ENCODE data around the gene AGBL1.

The AGBL1 gene

DNA sequence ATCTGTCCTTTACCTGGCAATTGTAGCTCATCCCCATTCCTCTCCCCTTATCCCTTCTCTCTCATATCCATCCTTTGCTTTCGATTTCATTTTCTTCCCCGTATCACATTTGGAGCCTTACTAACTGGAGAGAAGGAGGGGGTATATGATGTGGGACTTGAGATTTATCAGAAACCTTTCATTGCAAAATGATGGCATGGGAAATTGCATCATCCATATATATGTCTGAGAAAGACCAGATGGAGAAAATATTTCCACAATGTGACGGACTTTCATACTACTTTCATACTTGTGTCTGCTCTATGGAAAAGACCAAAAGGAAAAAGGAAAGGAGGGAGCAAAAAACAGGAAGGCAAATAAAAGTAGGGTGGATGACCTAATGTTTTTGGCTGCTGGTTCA lies 675.2 kb downstream of the AGBL1 start:
- FAIRE-seq = no peak

DNA sequence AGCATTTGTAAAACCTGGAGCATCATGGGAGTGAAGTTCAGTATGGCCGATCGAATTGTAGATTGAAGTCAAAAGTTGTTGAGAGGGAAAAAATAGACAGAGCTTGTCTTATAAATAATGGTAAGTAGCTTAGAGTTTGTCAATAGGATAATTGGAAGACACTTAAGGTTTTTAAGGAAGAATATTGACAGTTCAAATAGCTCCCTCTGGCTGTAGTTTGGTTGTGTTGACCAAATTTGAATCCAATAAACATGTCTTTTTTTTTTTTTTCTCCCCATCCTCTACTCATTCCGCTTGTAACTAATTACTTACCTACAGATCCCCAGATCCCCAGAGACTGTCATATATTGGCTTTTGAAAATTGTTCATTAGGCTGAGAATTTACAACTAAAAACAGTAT lies 677.0 kb downstream of the AGBL1 start:
- no peak for FAIRE-seq

DNA sequence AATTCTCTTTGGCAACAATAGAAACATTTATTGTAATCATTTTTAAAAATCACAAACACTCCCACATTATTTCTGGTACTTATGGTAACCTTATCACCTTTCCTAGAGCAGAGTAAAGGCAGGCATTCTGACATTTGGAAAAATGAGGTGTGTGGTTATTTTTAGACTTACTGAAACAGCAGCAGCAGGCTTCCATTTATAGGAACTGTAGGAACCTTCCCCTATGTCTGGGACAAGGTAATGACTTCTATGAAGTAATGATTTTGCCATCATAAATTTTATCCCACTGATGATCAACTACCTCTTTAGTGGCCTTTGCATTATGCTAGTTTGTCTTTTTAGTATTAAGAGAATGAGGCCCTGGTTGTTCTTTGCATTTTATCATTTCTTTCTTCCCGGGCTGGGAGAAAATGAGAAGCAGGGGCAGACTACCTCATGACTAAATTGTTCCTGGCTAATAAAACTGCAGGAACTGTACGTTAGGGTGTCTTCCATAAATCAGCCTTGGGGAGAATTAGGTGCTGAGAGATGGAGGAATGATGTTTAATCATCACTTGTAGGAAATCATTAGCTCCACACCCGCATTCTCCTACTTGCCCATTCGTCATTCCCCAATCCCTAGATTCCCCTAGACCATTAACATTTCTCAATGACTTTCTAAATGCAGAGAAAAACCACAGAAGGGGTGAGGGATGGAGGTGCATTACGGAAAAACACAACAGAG lies 680.3 kb downstream of the AGBL1 start:
- no peak for FAIRE-seq

DNA sequence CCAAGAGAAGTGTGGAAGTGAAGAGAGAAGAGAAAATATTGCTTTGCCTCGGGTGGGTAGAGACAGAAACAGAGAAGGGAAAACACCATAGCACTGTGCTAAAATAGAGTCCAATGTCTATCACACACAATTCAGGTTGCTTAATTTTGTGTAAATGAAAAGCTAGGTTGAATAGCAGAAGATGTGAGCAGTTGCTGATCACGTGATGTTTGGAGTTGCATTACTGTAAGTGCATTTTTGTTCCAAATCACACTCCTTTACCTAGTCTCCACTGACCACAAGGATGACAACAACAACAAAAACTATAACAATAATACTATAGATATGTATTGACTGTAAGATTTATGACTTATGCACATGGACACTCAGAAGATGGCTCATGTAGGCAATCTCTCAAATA lies 683.2 kb downstream of the AGBL1 start:
- FAIRE-seq = no peak

DNA sequence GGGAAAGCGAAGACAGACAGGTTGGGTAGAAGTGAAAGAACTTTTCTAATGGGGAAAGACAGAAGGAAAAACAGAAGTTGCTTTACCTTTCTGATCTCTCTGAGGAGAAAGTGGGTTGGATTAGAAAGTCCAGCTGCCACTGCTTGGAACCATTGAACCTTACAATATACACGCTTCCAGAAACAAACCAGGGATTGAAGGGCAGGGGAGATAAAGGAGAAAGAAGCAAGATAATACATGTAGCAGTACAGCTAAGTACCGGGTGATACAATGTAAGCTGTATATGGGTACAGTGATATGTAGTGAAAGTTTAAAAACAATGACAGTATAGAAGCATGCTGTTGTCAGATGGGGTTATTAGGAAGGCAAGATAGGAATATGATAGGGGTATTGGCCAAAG lies 684.4 kb downstream of the AGBL1 start:
- no peak for FAIRE-seq

DNA sequence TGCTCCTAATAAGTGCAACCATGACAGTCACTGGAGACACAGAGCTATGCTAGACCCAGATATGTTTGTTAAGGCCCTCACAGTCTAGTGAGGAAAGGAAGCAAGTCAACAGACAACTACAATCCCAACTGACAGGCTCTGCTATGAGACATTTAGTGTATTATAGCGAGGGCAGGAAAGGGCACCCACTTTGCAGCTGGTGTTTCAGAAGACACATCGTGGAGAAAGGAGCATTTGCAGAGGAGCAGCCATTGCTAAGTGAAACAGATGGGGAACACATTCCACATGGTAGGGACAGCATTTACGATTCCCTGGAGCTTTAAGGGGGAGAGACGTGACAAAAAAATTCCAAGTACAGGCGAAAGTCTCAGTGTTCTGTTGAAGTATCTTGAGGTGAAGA lies 685.6 kb downstream of the AGBL1 start:
- FAIRE-seq = no peak

DNA sequence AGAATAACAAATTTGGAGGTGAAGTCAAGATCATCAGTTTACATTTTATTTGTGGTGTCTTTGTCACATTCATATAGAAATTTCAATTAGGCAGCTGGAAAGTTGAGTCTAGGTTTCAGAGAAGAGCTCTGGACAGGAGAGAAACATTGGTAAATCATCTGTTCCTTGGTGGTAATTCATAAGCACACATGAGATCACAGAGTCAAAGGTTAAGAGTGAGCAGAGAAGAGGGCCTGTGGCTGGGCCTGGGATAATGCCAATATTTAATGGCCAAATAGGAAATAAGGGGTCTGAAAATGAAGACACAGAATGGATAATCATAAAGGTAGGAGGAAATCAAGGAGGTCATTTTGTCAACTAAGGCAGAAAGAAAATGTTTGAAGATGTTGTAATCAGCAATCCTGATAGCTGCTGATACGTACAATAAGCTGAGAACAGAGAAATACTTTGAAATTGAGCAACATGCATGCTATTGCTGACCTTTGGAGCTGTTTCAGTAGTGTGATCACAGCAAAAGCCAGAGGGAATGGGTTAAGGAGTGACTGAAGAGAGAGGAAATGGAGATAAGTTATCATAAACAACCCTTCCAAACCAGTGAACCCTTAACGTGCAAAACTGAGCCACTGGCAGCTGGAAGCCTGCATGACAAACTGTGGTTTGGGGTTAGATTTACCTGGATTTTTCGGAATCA lies 692.8 kb downstream of the AGBL1 start:
- FAIRE-seq = no peak

DNA sequence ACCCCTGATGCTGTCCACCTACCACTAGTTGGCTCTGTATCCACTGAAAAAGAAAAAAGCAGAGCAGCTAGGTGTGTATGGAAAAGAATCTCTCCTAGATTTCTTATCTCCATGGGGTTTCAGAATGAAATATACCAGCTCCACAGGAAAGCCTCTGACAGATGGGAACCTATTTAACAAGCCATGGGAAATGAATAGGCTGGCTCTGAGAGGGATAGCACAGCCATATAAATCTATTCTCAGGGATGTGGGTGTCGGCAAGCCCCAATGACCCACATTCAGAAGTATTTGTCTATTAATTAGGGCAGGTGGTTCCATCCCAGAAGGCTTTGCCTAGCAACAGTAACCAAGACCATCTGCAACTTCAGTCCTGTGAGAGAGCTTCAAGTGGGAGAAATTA lies 694.1 kb downstream of the AGBL1 start:
- no peak for FAIRE-seq

DNA sequence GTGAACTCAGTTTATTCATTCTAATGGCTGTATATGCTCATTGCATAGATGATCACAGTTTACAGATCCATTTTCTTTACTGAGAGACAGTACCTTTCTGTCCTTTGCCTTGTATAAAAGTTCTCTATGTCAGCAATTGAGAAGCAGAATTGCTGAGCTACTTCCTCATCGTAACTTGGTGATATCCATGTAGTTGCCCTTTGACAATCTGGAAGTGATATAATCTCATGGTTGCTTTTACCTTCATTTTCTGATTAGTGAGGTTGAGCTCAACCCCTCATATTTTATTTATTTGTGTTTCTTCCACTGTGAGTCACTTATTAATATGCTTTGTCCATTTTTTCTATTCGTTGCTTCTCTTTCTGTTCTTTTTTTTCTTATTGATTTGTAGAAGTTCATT lies 696.5 kb downstream of the AGBL1 start:
- no peak for FAIRE-seq

DNA sequence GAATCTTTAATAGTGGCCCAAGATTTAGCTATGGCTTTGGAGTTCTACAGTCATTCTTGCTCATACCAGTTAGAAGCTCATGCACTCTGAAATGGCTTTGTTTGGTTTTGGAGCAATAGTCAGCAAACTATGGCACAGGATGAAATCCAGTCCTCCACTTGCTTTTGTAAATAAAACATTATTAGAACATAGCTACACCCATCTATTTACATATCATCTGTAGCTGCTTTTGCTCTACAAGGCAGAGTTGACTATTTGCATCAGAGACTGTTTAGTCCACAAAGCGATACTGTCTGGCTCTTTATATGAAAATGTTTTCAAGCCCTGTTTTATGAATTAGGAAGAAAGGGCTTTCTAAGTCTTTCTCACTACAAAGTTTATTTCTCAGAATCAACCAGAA lies 716.9 kb downstream of the AGBL1 start:
- FAIRE-seq = no peak

DNA sequence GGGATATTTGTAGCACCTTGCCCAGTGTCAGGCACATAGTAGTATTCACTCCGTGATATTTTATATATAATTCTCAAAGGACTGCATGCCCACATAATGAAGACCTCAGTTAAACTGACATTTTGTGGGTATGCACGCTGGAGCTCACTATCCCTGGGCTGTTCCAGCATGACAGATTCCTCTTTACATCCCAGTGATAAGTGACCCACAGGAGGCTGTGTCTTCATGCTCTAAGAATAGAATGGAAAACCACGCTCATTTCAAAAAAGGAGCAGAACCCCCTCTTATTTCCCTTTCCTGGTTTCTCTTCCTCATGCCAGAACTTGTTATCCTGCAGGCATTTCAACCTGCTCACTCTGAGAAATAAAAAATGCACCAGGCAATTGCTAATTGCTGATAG lies 717.5 kb downstream of the AGBL1 start:
- no peak for FAIRE-seq

DNA sequence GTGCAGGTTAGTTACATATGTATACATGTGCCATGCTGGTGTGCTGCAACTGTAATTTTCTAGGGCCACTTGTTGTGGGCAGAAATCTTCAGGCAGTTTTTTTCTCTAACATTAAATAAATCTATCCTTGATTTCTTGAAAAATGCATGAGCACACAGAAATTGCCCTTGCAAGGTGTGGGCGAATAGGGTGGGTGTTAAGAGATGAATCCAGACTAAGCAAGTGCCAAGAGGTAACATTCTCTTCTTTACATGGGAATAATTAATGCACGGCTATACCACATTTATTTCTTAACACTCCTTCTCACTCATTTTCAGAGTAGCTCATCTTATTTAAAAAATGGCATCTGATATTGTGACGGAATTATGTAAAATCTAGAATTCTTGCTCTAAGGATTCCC lies 719.6 kb downstream of the AGBL1 start:
- FAIRE-seq = no peak

DNA sequence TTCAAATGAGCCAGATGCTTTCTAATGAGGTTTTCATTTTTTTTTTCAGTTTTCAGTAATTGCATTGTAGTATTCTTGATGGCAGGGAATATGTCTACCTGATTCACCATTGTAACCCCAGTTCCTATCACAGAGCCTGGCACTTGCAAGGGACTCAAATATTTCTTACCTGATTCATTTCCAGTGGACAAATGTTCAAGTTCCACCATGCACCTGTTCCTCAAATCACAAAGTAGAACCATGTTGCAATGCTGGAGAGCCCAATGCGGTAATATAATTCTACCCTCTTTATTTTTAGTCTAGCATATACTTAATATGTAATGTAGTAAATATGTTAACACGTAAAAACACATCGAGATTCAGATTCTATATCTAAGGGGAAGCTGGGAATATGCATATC lies 722.6 kb downstream of the AGBL1 start:
- no peak for FAIRE-seq

DNA sequence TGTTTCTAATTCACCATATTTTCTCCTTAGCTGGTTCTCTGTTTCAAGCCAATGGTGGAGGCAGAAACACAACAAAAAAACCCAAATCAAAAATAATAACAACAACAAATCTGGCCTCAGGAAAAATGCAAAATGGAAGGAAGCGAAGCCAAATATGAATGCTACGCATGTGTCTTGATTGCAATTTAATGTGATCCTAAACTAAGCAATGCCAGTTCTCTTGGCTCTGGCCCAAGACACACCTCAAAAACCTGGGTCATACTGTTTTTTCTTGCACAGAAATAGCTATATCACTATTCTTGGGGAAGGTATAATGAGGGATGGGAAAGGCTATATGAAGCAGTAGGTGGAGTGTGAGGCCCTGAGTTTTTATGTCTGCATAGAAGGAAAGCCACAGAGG lies 724.7 kb downstream of the AGBL1 start:
- FAIRE-seq = no peak

DNA sequence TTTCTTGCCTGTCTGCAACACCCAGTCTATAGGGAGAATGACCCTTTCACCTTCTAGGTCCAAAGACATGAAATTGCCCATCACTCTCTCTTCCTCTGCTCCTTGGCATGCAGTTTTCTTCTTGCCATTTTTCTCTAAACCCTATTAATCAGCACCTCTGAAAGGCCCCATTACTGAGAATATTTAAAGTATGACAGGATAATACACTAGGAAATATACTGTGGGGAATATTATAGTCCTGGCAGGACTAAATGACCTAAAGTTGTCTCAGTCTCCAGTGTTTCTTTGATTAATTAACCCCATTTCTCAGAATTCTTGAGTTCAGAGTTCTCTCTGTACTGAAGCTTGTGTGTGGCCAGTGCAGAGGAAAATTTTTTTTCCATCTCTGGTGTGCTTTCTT lies 730.7 kb downstream of the AGBL1 start:
- FAIRE-seq = no peak

DNA sequence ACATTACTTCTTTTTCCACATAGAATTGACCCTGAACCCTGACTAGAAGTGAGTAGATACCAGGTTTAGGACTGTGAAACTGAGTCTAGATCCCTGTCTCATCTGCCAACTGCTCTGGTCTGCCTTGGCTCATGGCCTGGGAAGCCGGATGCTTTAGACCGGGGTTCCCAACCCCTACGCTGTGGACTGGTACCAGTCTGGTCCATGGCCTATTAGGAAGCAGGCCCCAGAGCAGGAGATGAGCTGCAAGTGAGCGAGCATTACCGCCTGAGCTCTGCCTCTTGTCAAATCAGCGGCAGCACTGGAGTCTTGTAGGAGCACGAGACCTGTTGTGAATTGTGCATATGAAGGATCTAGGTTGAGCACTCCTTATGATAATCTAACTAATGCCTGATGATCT lies 734.2 kb downstream of the AGBL1 start:
- no peak for FAIRE-seq

DNA sequence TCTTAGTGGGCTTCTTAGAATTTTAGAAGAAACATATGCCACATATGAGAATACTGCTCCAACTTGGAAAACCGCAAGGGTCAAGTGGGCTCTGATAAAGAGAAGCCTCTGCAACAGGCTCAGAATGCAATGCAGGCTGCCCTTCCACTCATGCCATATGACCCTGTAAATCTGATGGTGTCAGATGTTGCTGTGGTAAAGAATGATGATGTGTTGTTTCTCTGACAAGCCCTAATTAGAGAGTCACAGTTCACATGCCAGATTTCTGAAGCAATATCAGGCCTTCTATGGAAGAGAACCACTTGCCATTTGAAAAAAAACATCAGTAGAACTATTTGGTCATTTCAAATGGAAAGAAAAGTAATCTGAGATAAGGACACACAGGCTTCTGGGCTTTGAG lies 749.6 kb downstream of the AGBL1 start:
- no peak for FAIRE-seq

DNA sequence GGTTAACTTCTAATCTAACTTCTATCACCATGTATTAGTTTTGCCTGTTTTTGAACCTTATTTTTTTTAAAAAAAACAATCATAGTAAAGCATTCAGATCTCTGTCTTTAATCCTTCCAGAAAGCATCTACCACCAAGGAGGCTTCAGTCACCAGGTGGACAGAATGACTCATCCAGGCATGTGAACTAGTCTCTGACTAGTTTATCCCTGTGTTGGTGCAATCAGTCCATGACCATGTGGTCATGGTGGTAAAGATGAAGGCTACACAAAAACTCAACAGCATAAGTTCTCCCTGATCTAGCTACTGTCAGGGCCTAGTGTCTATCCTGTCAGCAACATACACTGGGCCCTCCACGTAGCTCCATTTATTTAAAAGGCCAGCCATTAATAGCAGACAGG lies 750.6 kb downstream of the AGBL1 start:
- FAIRE-seq = no peak

DNA sequence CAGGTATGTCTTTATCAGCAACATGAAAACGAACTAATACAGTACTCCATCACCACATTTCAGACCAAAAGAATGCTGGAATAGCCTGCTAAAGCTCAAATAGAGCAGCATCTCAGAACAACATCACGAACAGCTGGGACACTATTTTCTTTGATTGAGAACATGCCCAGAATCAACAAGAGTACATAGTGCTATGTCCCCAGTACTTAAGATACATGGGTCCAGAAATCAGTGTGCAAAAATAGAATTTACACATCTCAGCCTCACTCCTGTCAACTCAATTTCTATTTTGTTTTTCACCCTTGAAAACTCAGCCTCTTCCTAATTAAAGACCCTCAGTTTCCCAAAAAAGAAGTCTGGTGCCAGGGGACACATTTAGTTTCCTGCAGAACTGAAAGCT lies 753.9 kb downstream of the AGBL1 start:
- no peak for FAIRE-seq

DNA sequence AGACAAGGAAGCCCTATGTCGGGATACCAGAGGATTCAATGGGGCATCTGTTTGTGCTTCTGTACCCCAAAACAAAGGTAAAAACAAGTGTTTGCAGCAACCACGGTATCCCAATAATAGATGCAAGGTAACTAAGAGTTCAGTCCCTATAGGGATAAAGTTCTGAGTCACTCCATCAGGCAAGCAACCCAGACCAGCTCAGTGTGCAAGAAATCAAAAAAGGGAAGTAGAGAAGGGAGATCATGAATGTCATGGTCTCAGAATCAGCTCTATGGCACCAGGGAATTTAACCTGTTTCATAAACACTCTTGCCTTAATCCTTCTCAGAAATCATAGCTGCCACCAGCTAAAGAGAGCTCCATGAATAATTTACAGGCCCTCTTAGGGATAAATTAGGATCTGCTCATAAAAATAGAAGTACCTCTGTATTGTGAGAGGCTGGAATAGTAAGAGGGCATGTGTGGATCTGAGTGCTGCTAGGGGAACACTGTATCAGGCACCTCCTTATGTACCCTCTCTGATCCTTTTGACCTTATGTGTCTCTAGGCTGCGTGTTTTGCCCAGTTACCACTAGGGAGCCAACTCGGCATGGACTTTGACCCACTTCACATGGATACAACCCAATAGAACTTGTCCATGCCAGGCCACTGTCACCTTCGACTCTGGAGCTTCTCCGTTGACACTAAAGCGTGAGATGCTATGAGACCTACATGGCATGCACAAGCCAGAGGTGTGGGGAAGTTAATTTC lies 754.6 kb downstream of the AGBL1 start:
- no peak for FAIRE-seq

DNA sequence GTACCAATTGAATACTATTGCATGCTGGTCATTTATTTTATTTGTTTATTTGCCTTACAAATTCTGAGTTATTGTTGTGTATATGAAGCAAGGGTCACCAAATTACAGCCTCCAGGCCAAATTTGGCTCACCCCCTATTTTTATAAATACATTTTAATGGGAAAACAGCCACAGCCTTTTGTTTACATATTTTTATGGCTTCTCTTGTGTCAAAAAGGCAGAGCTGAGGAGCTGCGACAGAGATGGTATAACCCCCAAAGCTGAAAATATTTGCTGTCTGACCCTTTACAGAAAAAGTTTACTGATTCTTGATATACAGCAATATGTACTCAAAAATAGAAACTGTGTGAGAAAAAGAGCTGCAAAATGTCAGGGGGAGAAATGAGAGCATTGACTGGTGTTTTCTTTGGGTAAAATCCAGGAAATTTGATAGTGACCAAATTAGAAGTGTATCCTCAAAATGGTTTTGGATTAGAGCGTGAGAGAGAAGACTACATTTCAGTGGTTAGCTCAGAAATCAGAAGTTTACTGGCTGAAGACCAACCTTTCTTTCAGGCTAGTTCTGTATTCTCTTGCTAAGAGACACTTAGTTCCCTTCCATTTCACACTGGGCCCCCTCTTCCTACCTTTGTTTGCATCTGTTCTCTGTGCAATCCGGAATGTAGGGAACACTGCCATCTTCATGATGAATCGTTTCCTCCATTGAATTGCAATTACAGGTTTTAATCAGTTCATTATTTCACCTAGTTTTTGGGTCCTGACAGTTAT lies 757.8 kb downstream of the AGBL1 start:
- FAIRE-seq = no peak

DNA sequence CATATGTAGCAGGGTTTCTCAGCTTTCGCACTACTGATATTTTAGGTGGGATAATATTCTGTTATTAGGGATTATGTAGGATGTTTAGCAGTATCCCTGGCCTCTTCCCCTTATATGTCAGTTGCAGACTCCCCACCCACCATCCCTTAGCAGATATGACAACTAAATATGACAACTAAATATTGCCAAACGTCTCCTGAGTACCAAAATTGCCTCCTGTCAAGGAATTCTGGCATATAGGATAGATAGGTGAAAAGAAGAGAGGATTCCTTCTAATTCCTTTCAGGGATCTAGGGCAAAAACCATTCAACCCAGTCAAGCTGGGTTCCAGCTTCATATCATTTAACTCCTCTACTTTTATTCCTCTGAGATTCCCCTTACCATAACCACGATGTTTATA lies 759.8 kb downstream of the AGBL1 start:
- no peak for FAIRE-seq

DNA sequence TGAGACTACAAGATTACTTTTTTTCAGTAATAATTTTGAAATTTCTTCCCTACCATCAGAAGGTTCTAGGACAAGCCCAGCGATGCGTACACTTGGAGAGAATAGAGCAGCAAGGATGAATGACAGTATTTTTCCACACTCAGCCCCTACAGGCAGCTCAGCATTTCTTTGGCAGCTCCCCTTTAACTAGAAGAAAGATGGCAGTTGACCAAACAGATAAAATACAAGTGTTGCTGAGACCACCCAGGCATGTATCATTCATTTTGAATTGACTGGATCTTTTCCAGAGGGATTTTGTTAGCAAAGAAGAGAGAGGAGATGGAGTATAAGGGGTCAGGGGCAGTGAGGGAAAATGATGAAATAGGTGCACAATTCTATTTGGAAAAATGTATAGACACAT lies 761.3 kb downstream of the AGBL1 start:
- no peak for FAIRE-seq

DNA sequence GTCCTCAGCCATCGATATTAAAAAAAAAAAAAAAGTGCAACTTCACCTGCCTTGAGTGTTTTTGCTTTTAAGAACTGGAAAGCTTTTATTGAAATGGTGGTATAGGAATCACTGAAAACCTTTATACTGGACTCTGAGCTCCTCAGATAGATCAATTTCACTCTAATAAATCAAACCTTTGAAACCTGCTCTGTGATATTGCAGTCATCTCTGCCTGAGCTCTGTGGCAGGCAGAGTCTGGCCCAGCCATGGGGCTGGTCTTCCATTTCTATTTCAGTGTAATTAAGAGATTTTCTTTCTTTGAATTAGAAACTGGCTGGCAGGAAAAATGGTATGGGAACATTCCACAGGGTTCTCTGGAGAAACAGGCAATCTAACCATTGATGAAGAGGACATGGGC lies 762.5 kb downstream of the AGBL1 start:
- FAIRE-seq = no peak

Measured in A204.1 (cell line).